Posterior vena cava (tissue), 2 donors: ENCODE results near the gene USP6. TPM values are rescaled to one million over a fixed set of nuclear protein-coding genes. Genes with fewer than 3 reads are reported as not detected.
"Not testable (repeated sequence)": the region's sequence is repeated elsewhere in the genome, so short reads cannot be mapped to it uniquely, and the experiment has no call there.

Source experiments
- DNase-seq: peaks from one replicate; pipeline ENCODE4 v3.0.0-alpha.2; 2020; ENCODE audit warnings: low spot score
- intact Hi-C, 2 donors: fragments of 100-400 bp; cut with DNase I; formaldehyde crosslinking; loops; one replicate each; pipeline versions ENCODE4 v1.14.1 to v1.14.2; 2022 to 2023
- total RNA-seq, 2 donors: library from RNA; stranded (reverse); fragmentation: NEBNext Ultra II Directional; extraction: Animal tissue kit (Norgen Biotek cat#: 25700); gene quantifications; one replicate each; pipeline ENCODE4 v1.2.1, GENCODE V29; 2021
- donor health status: DM: yes; HTN: yes; CAD: no.
- donor health status: DM: yes; HTN: yes; CAD: no.

The USP6 gene
- total RNA-seq, 2 donors from 2014 or later, result 0.19 TPM; not detected in 1

DNA sequence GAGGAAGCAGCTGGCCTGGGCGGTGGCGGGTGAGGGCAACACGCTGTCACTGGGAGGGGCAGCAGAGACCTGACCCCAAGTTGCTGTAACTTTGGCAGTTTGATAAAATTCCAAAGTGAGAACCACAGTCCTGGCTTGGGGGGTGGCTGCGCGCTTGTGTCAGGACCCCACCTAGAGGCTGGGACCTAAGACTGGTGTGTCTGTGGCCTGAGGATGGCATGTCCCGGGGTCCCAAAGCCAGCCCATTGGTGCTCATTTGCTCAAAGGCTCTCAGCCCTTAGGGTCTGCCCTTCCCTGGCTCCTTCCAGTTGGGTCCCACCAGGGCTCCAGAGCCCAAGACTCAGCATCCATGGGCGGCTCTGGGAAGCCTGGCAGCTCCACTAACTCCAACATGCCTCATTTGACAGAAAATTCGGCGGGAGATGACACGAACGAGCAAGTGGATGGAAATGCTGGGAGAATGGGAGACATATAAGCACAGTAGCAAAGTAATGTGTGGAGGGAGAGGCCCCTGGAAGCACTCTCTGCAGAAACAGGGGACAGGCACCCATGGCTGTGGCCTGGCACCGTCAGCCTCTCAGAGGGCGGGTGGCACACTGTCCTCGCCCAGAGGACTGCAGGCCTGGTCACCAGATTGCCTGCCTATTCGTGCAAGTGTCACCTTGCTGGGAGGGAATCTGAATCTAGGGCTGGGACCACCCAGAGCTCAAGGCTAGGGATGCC is 16.8 kb downstream of the USP6 start:
- DNase-seq, result peak; percentile 51

DNA sequence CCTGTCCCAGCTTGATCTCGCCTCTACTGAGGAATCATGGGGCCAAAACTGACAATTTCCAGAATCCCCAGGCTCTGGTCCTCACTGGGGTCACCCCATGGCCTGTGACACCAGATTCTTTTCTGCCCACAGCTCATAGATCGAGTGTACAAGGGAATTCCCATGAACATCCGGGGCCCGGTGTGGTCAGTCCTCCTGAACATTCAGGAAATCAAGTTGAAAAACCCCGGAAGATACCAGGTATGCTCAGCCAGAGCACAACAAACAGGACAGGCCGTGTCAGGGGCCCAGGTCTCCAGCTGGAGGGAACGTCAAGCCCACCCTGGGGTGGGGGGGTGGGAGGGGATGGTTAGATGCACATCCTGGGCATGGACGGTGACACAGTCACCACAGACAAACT is 17.5 kb downstream of the USP6 start:
- intact Hi-C loops, result no loop called here
- DNase-seq, result peak; percentile 62

More for the DNA sequence above, 16.8 kb downstream of the USP6 start:
- intact Hi-C loops, result not testable (repeated sequence)

DNA sequence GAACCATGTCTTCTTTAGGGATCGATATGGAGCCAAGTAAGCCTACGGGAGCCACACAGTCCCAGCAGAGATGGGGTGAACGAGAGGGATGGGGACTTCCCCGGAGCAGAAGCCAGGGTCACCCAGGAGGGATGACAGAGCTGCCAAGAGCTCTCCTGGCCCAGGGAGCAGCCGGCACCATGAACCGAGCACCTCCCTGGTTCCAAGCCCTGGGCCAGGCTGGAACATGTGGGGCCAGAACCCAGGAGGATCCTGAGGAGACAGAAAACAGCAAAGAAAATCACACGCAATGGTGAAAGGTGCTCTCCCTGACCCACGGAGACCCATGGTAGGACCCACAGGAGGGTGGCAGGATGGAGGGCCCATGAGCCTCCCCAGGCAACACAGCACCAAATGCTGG is 18.1 kb downstream of the USP6 start:
- DNase-seq, result peak; percentile 64
- intact Hi-C loops, result not testable (repeated sequence)

DNA sequence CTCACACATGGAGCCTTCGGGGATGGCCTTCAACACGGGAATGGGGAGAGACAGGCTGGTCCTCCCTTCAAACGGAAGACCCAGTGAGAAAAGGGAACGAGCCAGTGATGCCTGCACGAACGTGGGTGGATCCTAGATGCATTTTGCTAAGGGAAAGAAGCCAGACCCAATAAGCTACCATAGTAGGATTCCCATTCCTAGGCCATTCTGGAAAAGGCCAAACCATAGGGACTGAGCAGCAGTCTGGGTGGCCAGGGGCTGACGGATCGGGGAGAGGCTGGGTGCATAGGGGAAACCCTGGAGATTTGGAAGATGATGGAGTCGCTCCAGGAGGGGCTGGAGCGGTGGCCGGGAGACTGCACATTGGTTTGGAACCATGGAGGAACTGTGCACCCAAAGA is 18.7 kb downstream of the USP6 start:
- DNase-seq, result peak; percentile 36
- intact Hi-C loops, result not testable (repeated sequence)

DNA sequence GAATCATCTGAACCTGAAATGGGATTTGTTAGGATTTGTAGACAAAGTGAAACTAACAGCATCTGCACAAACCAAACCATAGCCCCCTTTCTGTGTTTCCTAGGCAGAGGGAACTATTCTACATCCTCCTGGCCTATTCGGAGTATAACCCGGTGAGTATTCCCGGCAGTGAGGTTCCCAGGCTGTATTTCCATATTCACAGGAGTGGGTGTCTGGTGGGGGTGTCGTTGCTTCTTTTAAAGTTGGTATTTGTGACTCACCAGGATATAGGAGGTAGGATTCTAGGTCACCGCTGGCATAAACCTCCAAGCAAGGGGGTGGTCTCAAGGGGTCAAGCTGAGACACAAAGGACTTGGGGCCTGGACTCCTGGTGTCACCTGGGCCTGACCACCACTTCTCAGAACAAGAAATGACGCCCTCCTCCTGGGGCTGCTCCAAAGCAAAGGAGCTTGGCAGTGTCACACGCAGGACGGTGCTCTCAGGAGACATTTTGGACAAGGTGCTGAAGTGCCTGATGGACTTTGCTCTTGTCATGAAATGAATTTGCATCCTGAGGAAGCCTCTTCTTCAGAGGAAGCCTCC is 19.4 kb downstream of the USP6 start:
- DNase-seq, result peak; percentile 40

DNA sequence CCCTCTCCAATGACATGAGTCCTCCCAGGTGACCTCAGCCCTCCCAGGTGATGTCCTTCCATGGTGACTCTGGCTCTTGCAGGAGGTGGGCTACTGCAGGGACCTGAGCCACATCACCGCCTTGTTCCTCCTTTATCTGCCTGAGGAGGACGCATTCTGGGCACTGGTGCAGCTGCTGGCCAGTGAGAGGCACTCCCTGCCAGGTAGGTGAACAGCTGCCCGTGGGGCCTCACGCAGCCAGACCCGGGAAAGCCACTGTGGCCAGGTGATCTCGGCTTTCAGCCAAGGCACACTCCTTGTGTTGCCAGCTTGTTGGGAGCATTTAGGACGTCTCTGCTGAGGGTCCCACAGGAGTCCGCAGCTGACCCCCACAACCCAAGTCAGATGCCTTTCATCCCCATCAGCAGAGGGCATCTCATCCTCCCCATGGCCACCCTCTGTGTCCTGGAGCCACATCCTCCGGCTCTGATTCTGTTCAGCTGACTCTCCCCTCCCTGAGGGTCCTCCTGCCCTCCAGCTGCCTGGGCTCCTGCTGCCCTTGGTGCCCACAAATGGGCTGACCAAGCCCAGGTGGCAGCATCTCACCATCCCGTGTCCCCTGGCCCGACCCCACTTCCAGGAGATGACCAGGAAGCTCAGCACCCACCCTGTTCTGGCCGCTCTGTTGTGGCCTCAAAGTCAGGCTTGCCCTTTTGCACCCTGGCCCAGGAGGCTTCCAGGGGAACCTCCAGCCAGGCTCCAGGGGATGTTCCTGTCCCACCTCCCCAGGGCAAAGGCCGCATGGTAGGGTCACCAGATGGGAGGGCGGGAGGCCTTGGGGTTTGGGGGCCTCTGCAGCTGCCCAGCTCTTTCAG is 20.1 kb downstream of the USP6 start:
- peak; percentile 70 for DNase-seq
- intact Hi-C loops, result no loop called here

More for the DNA sequence above, 19.4 kb downstream of the USP6 start:
- intact Hi-C loops, result not testable (repeated sequence)

DNA sequence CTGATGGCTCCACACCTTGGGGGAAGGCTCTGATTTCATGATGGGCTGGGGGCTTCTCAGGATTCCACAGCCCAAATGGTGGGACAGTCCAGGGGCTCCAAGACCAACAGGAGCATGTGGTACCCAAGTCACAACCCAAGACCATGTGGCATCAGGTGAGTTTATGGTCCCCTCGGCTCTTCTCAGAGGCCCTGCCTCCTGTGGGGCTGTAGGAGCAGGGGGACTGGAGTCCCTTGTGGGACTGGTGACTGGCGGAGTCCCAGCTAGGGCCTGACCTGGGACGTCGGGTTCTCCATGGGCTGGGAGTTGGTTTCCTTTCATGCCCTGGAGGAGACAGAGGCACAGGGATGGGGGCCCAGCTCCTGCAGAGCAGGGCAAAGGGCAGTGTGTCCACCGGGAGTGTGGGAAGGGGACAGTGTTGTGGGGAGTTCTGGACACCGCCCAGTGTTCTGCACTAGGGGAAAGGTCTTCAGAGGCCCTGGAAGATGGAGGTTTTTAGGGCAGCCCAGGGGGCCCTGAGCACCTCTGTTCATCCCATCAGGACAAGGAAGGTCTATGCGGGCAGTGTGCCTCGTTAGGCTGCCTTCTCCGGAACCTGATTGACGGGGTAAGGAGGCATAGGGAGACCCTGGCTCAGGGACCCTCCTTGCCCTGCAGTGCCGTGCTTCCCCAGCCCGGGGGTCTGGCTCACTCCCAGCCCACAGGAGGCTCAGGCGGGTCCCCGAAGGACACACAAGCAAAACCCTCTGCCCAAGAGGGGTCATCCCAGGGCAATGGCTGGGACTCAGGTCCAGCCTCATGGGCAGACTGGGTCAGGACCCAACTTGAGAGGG is 21.0 kb downstream of the USP6 start:
- intact Hi-C loops, result not testable (repeated sequence)
- peak; percentile 73 for DNase-seq

DNA sequence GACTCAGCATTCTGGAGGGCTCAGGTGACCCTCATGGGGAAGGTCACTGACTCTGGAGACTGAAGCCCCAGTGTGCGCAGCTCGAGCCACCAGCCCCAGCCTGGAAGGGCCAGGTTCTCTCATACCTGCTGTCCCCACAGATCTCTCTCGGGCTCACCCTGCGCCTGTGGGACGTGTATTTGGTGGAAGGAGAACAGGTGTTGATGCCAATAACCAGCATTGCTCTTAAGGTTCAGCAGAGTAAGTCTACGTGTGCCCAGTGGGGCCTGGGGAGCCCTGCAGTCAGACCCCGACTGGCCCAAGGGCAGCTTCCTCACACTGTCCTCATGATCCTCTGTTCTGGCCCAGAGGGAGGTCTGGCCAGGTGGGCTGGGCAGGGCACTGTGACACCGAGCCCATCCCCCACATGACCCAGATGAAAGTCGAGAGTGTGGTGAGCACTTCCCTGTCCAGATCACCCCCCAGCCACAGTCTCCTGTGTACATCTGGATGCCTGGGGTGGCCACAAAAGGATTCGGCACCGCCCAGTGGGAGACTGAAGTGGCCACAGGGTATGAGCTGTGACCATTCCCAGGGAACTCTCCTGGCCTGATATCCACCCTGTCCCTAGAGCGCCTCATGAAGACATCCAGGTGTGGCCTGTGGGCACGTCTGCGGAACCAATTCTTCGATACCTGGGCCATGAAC is 21.8 kb downstream of the USP6 start:
- peak; percentile 60 for DNase-seq
- intact Hi-C loops, result not testable (repeated sequence)

DNA sequence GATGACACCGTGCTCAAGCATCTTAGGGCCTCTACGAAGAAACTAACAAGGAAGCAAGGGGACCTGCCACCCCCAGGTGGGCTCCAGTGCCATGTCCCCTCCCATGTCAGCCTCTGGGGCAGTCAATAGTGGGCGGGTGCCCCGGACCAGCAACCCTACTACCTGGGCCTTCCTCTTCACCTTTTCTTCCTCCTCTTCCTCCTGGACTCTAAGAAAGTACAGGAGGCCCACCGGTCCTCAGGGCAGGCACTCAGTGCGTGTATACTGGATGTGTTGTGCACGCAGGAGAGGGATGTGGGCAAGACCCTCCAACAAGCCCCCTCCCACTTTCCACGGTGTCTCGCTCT is 22.3 kb downstream of the USP6 start:
- intact Hi-C loops, result not testable (repeated sequence)
- peak; percentile 58 for DNase-seq

DNA sequence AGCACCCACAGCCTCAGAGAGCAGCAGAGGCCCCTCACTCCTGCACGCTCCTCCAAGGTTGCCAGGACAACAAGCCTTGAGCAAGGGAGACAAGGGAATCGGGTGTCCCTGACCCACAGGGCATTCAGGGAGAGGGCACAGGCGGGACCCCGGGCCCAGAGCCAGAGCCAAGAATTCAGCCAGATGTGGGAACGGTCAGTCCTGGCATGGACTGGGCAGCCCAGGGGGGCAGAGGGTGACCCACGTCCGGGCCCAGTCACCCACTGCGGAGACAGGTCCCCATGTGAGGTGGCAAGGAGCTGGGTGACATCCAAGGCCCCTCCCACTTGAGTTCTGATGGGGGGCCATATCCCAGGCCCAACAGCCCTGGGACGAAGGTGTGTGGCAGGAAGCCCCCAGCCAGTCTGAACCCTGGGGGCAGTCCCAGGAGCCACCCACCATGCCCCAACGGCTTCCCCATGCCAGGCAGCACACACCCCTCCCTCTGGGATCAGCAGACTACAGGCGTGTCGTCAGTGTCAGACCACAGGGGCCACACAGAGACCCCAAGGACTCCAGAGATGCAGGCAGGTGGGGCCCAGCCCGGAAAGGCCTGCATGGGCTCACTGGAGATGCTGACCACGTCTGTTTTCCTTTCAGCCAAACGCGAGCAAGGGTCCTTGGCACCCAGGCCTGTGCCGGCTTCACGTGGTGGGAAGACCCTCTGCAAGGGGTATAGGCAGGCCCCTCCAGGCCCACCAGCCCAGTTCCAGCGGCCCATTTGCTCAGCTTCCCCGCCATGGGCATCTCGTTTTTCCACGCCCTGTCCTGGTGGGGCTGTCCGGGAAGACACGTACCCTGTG is 23.0 kb downstream of the USP6 start:
- peak; percentile 63 for DNase-seq
- intact Hi-C loops, result no loop called here

DNA sequence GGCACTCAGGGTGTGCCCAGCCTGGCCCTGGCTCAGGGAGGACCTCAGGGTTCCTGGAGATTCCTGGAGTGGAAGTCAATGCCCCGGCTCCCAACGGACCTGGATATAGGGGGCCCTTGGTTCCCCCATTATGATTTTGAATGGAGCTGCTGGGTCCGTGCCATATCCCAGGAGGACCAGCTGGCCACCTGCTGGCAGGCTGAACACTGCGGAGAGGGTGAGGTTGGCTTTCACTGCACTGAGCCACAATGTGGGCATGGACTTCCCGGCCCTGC is 23.6 kb downstream of the USP6 start:
- DNase-seq, result no peak
- intact Hi-C loops, result no loop called here

DNA sequence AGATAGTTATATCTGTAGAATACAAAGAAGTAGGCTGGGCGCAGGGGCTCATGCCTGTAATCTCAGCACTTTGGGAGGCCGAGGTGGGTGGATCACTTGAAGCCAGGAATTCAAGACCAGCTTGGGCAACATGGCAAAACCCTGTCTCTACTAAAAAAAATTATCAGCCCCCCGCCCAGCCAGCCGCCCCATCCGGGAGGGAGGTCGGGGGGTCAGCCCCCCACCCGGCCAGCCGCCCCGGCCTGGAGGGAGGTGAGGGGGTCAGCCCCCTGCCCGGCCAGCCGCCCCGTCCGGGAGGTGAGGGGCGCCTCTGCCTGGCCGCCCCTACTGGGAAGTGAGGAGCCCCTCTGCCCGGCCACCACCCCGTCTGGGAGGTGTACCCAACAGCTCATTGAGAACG is 27.0 kb downstream of the USP6 start:
- intact Hi-C loops, DNase-seq: not testable (repeated sequence)

DNA sequence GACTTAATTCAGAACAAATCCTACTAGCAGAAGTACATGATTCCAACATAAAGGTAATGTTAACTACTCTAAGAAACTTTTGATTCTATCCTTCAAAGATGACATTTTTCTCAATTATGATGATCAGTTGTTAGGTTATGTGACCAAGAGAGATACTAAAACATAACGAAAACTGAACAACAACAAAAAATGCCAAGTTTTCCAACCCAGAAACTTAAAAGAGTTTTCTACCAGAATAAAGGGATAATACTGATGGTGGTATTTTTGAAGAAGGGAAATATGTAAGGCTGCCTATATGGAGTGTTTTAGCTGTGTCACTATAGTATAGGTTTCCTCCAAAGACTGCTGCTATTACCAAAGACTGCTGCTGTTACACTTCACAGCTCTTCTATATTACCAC is 30.3 kb downstream of the USP6 start:
- intact Hi-C loops, DNase-seq: not testable (repeated sequence)

DNA sequence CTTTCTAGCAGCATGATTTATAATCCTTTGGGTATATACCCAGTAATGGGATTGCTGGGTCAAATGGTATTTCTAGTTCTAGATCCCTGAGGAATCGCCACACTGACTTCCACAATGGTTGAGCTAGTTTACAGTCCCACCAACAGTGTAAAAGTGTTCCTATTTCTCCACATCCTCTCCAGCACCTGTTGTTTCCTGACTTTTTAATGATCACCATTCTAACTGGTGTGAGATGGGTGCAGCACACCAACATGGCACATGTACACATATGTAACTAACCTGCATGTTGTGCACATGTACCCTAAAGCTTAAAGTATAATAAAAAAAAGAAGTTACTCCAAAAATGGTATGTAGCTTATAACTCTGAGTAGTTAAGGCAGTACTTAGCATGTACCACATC is 44.9 kb downstream of the USP6 start:
- intact Hi-C loops, DNase-seq: not testable (repeated sequence)

DNA sequence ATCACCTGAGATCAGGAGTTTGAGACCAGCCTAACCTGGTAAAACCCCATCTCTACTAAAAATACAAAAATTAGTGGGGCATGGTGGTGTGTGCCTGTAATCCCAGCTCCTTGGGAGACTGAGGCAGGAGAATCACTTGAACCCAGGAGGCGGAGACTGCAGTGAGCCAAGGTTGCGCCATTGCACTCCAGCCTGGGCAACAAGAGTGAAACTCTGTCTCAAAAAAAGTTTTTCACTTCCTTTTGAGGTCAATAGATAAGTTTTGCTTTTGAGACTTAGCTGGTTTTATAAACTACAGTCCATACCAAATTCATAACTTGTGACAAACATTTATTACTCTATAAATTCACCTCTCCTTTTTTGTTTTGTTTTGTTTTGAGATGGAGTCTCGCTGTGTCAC is 46.0 kb downstream of the USP6 start:
- intact Hi-C loops, DNase-seq: not testable (repeated sequence)

DNA sequence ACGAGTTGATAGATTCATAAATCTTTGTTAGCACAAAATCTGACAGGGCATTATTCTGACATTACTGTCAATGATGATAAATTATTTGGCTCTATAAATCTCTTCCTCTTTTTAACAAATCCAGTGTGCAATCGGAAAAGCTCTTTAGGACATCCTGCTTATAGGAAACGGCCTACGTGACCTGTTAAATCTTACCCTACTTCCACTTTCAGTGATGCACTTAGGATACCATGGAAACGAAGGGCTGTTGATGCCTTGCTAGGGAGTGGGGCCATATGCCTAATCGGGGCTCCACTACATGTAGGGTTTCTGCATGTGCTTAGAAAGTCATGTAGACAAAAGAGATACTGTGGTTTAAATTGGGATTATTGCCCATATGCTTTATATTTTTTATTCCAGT is 48.6 kb downstream of the USP6 start:
- DNase-seq, result no peak
- intact Hi-C loops, result no loop called here

DNA sequence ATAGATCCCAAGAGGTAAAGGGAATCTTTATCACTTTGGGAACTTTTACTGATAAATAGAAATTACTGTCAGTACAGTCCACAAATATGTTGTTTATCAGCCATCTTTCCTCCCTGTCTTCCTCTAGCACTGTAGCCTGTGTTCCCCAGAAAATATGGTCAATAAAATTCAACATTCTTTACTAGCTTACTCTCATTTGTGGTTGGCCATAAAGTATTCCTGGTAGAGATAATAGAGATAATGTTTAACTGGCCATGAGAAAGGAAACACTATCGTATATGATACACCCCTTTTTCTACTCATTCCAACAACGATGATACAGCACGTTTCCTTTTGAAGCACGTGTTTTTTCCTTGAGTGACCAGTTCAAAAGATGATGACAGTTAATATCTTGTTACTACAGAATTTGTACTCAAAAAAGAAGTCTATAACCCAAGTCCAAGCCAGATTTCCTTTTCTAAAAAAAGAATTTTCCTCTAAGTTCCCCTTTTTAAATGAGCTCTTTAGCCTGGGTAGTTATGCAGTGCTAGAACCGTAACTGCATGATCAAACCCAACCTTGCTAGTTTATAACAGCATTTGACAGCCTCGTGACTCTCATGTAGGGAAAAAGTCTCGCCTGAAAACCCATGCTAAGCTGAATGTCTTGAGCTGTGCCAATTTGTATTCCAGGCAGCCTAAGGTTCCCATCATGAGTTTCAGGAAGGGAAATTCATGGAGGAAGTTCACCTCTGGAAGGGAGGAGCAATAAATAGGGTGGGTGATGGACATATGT is 50.1 kb downstream of the USP6 start:
- DNase-seq, intact Hi-C loops: not testable (repeated sequence)
